Measurements from ENCODE around the gene FRY.

Gene FRY

DNA sequence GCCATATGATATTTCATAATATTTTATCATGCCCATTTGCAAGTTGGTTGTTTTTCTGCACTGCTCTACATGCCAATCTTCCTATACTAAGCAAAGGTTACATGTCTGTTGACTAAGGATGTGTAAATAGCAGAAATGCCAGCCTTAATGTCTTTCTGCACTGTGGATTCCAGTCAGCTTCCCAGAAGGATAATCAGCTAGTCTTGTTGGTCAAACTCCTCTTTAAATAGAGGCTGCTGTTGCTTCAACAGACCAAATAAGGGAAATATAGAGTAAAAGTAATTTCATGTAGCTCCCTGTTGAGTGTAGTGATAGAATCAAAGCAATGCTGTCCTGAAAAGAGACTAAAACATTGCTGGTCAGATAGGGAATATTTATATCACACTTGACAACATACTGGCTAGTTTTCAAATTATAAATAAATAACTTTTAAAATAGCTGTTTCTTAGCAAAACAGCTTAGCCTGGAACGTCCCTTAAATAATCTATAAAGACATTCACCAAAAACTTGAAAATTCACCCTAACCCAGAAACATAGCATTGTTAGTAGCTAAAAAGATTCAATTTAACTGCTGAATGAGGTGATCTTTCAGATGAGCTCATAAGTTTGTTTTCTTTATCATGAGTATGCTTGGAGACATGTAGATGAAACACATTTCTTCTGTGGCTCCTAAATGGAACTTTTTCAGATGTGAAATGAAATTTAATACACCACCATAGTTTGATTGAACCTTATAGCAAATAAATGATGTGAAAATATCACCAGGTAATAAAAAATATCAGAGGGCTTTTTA lies 56.6 kb downstream of the FRY start:
- Mint-ChIP-seq H3K4me1 (no peaks in the 10 kb centered on the region), H3K36me3 (no peaks in the 10 kb centered on the region), H3K4me3 (no peak overlapping the region), H3K27ac (no peak overlapping the region), H3K9me3 (no peaks in the 10 kb centered on the region), H3K27me3 (no peaks in the 10 kb centered on the region)
- CTCF ChIA-PET = interaction anchor here (0.9 kb wide), 1 partner anchor 13 kb away, joined by 3 read pairs; no protein-coding TSS in a partner anchor
- no peak for DNase-seq

DNA sequence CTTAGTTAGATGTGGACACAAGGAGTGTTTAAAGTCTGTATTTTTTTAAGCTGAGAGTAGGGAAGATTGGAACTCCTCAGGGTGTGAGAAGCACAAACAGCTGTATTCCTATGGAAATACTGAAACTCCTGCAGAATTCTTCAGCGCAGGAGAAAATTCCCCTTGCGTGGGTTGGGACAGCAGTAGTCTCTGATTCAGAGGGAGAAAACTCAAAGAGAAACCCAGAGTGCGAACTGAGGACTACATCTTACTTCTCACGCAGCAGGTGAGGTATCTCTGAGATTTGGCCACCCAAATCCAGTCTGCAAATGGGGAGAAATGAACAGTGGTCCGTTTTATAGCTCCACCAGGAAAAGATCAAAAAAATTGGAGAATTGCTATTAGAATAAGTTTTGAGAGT lies 60.9 kb downstream of the FRY start:
- Mint-ChIP-seq H3K27me3 (no peaks in the 10 kb centered on the region), H3K36me3 (no peaks in the 10 kb centered on the region), H3K4me1 (no peaks in the 10 kb centered on the region), H3K4me3 (no peak overlapping the region), H3K9me3 (no peaks in the 10 kb centered on the region), H3K27ac (no peak overlapping the region)
- DNase-seq = no peak
- CTCF ChIA-PET = no interaction called here

DNA sequence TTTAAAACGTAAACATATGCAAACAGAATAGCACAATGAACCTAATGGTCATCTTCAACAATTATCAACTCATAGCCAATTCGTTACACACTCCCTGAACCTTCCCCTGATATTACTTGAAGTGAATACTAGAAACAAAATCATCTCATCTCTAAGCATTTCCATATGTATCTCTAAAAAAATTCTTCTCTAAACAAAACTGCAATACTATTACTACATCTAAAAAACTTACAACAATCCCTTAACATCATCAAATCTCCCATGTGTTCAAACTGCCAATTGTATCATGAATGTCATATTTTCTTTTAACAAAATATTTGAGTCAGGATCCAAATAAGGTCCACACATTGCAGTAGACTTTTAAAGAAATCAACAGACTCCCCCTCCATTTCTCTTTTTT lies 61.4 kb downstream of the FRY start:
- no peak overlapping the region for H3K27ac Mint-ChIP-seq
- H3K4me3 Mint-ChIP-seq = no peak overlapping the region
- H3K27me3 Mint-ChIP-seq = no peaks in the 10 kb centered on the region
- H3K4me1 Mint-ChIP-seq = no peaks in the 10 kb centered on the region
- CTCF ChIA-PET = no interaction called here
- no peaks in the 10 kb centered on the region for H3K36me3 Mint-ChIP-seq
- DNase-seq = no peak
- no peaks in the 10 kb centered on the region for H3K9me3 Mint-ChIP-seq

GRCh38 chr13:32098272-32098671 lies 66.7 kb downstream of the FRY start:
- Mint-ChIP-seq H3K9me3 (no peaks in the 10 kb centered on the region), H3K4me1 (no peaks in the 10 kb centered on the region), H3K4me3 (no peak overlapping the region), H3K27ac (no peak overlapping the region), H3K27me3 (no peaks in the 10 kb centered on the region), H3K36me3 (no peaks in the 10 kb centered on the region)
- CTCF ChIA-PET = no interaction called here
- DNase-seq = no peak

GRCh38 chr13:32105653-32106313 lies 74.2 kb downstream of the FRY start:
- Mint-ChIP-seq H3K4me3 (no peak overlapping the region), H3K9me3 (no peaks in the 10 kb centered on the region), H3K36me3 (peaks cover 3% of the 10 kb centered on the region), H3K27ac (no peak overlapping the region), H3K4me1 (no peaks in the 10 kb centered on the region), H3K27me3 (no peaks in the 10 kb centered on the region)
- DNase-seq = no peak
- CTCF ChIA-PET = no interaction called here

DNA sequence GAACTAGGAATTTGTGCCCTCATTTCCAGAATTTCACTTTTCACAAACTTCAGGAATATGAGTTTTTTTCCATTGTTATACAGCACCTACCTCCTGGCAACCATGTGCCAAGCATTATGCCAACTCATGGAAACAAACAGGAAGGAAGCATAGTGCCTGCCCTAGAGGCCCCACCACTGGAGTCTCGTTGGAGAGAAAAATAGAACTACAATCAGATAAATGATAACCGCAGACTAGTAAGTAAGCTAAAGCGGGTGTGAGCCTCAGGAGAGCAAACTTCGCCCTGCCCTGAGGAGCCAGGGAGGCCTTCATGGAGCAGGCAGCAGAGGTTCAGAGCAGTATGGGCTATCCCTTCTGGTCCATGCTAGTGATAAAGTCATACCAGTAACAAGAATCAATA lies 75.9 kb downstream of the FRY start:
- Mint-ChIP-seq H3K9me3 (no peaks in the 10 kb centered on the region), H3K27ac (no peak overlapping the region), H3K27me3 (peaks cover 3% of the 10 kb centered on the region), H3K36me3 (peaks cover 3% of the 10 kb centered on the region), H3K4me1 (no peaks in the 10 kb centered on the region), H3K4me3 (no peak overlapping the region)
- no peak for DNase-seq
- CTCF ChIA-PET = no interaction called here

GRCh38 chr13:32107973-32108372 lies 76.4 kb downstream of the FRY start:
- Mint-ChIP-seq H3K27me3 (peaks cover 3% of the 10 kb centered on the region), H3K36me3 (peaks cover 3% of the 10 kb centered on the region), H3K27ac (no peak overlapping the region), H3K4me3 (no peak overlapping the region), H3K9me3 (no peaks in the 10 kb centered on the region), H3K4me1 (no peaks in the 10 kb centered on the region)
- CTCF ChIA-PET = no interaction called here
- DNase-seq = no peak

DNA sequence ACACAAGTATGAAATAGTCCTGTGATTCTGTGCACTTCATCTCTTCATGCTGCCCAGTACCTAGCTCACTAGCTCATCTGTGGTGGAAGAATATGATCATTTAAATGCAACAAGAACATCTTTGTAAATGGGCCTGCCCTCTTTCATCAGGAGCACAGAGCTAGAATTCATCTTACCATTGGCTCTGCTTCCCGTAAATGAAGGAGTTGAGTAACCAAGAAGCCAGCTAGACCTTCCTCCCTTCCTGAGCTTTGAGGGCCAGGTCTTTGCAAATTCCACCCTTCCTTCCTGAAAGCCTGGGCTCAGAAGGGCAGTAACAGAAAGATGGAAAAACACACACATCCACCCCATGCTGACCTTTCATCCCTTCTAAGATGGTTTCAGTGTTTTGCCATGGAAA lies 82.0 kb downstream of the FRY start:
- no peaks in the 10 kb centered on the region for H3K9me3 Mint-ChIP-seq
- CTCF ChIA-PET = no interaction called here
- H3K27ac Mint-ChIP-seq = no peak overlapping the region
- peaks cover 3% of the 10 kb centered on the region for H3K27me3 Mint-ChIP-seq
- no peak overlapping the region for H3K4me3 Mint-ChIP-seq
- no peak for DNase-seq
- H3K36me3 Mint-ChIP-seq = no peaks in the 10 kb centered on the region
- peaks cover 14% of the 10 kb centered on the region for H3K4me1 Mint-ChIP-seq

- Mint-ChIP-seq H3K4me1 (peaks cover 14% of the 10 kb centered on the region), H3K36me3 (no peaks in the 10 kb centered on the region), H3K27ac (no peak overlapping the region), H3K27me3 (peaks cover 3% of the 10 kb centered on the region), H3K4me3 (no peak overlapping the region), H3K9me3 (no peaks in the 10 kb centered on the region)
- CTCF ChIA-PET = no interaction called here
- no peak for DNase-seq
Measured at GRCh38 chr13:32114284-32114950, 82.8 kb downstream of the FRY start.

DNA sequence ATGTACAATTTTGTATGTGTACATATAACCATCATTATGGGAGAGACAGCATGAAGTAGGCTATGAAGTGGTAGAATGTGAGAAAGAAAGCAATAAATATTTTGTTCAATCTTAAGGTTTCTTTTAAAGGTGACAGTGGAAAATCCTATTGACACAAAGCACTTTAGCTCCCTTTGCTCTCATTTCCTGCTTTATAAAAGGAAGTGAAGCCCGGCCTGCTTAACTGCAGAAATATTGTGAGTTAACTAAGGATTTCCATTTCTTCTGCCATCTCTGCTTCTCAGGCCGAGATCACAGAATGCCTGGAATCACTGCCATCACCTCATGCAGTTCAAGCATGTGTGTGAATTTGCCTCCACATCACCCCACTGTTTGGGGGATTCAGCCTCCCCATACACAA lies 83.5 kb downstream of the FRY start:
- Mint-ChIP-seq H3K36me3 (no peaks in the 10 kb centered on the region), H3K4me1 (peaks cover 14% of the 10 kb centered on the region), H3K9me3 (no peaks in the 10 kb centered on the region), H3K27ac (no peak overlapping the region), H3K4me3 (no peak overlapping the region), H3K27me3 (peaks cover 3% of the 10 kb centered on the region)
- CTCF ChIA-PET = no interaction called here
- DNase-seq = no peak

- H3K4me3 Mint-ChIP-seq = no peak overlapping the region
- H3K9me3 Mint-ChIP-seq = no peaks in the 10 kb centered on the region
- CTCF ChIA-PET = no interaction called here
- H3K27me3 Mint-ChIP-seq = peaks cover 2% of the 10 kb centered on the region
- DNase-seq = no peak
- H3K4me1 Mint-ChIP-seq = peaks cover 14% of the 10 kb centered on the region
- H3K27ac Mint-ChIP-seq = no peak overlapping the region
- peaks cover under 1% of the 10 kb centered on the region for H3K36me3 Mint-ChIP-seq
Measured at GRCh38 chr13:32116210-32116609, 84.6 kb downstream of the FRY start.

DNA sequence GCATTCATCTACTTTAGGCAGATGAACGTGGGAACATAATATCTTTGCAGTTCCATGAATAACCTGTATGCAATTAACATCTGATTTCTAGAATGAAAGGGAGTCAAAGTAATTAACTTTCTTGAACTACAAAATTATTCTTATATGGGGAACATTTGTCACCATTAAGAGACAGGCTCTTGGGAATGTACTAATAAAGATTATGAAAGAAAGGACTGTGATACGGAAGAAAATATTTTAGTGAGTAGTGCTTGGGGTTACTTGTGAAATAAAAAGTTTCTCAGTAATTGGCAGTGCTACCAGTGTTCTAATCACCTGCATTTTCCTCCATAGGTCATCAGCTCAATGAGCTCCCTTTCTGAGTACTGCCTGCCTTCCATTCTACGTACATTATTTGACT lies 85.4 kb downstream of the FRY start:
- Mint-ChIP-seq H3K36me3 (peaks cover 3% of the 10 kb centered on the region), H3K27ac (no peak overlapping the region), H3K9me3 (no peaks in the 10 kb centered on the region), H3K27me3 (no peaks in the 10 kb centered on the region), H3K4me1 (peaks cover 14% of the 10 kb centered on the region), H3K4me3 (no peak overlapping the region)
- CTCF ChIA-PET = no interaction called here
- DNase-seq = no peak

GRCh38 chr13:32117701-32118100 lies 86.1 kb downstream of the FRY start:
- H3K27me3 Mint-ChIP-seq = no peaks in the 10 kb centered on the region
- no peak overlapping the region for H3K27ac Mint-ChIP-seq
- H3K4me1 Mint-ChIP-seq = peaks cover 14% of the 10 kb centered on the region
- CTCF ChIA-PET = no interaction called here
- no peak overlapping the region for H3K4me3 Mint-ChIP-seq
- peaks cover 4% of the 10 kb centered on the region for H3K9me3 Mint-ChIP-seq
- no peak for DNase-seq
- H3K36me3 Mint-ChIP-seq = peaks cover 4% of the 10 kb centered on the region

- no peak for DNase-seq
- H3K27me3 Mint-ChIP-seq = no peaks in the 10 kb centered on the region
- H3K9me3 Mint-ChIP-seq = peaks cover 5% of the 10 kb centered on the region
- H3K4me1 Mint-ChIP-seq = no peaks in the 10 kb centered on the region
- CTCF ChIA-PET = no interaction called here
- peaks cover 5% of the 10 kb centered on the region for H3K36me3 Mint-ChIP-seq
- no peak overlapping the region for H3K27ac Mint-ChIP-seq
- H3K4me3 Mint-ChIP-seq = no peak overlapping the region
Measured at GRCh38 chr13:32121316-32121715, 89.7 kb downstream of the FRY start.

- Mint-ChIP-seq H3K36me3 (peaks cover 5% of the 10 kb centered on the region), H3K4me1 (no peaks in the 10 kb centered on the region), H3K9me3 (peaks cover 5% of the 10 kb centered on the region)
Measured at GRCh38 chr13:32124743-32125142, 93.2 kb downstream of the FRY start.

More at GRCh38 chr13:32124743-32125142, 93.2 kb downstream of the FRY start:
- H3K27me3 Mint-ChIP-seq = no peaks in the 10 kb centered on the region
- no peak overlapping the region for H3K4me3 Mint-ChIP-seq
- CTCF ChIA-PET = no interaction called here
- no peak for DNase-seq
- H3K27ac Mint-ChIP-seq = no peak overlapping the region

Data from activated naive CD4-positive, alpha-beta T cell treated with anti-CD3 and anti-CD28 coated beads, Interleukin-2, amount 10 ng/mL, durations not matched to agents 7 days and 5 days (primary cell).